H1 (cell line): ENCODE data around the gene FGF1.

Experiments used
- CEBPB ChIP-seq: IDR thresholded peaks from 2 replicates; pipeline ENCODE4 v1.6.1; 2012; ENCODE audit warnings: low read depth, low read length
- CREB1 ChIP-seq: IDR thresholded peaks from 2 replicates; pipeline ENCODE4 v1.6.1; 2012; ENCODE audit warnings: inconsistent platforms
- EZH2 ChIP-seq: fragments of 200-600 bp; sonication (generic); IDR thresholded peaks from 2 replicates; pipeline ENCODE4 v1.7.1; 2012; ENCODE audit warnings: low read depth, mild to moderate bottlenecking, moderate library complexity, low read length, inconsistent platforms; ENCODE audit not compliant: severe bottlenecking
- GABPA ChIP-seq: IDR thresholded peaks from 2 replicates; pipeline ENCODE4 v1.6.1; 2011; ENCODE audit warnings: mild to moderate bottlenecking, low read length, moderate library complexity, borderline replicate concordance; ENCODE audit not compliant: insufficient read depth
- GTF2F1 ChIP-seq: IDR thresholded peaks from 2 replicates; pipeline ENCODE4 v1.6.1; 2012; ENCODE audit warnings: low read depth, low read length, improper control_type of control experiment, borderline replicate concordance
- POLR2A ChIP-seq, 2 experiments: IDR thresholded peaks; 1 replicate in 1 of 2; 2 replicates in 1 of 2; pipeline ENCODE4 v1.6.1; 2011; ENCODE audit warnings: low read depth in 2 of 2, low read length in 2 of 2, mild to moderate bottlenecking in 2 of 2; ENCODE audit errors: control extremely low read depth in 1 of 2
- POLR2AphosphoS5 ChIP-seq: IDR thresholded peaks from 2 replicates; pipeline ENCODE4 v1.6.1; 2011; ENCODE audit warnings: low read depth, low read length
- SIN3A ChIP-seq, 2 experiments: IDR thresholded peaks in 1 of 2; conservative IDR thresholded peaks in 1 of 2; 2 replicates each; pipeline ENCODE4 v1.6.1; 2011 to 2012; ENCODE audit warnings: low read length in 2 of 2, improper control_type of control experiment in 1 of 2, low read depth in 1 of 2, mild to moderate bottlenecking in 1 of 2
- TAF1 ChIP-seq: IDR thresholded peaks from 2 replicates; pipeline ENCODE4 v1.6.1; 2011; ENCODE audit warnings: mild to moderate bottlenecking, low read depth, low read length
- TCF12 ChIP-seq: IDR thresholded peaks from 2 replicates; pipeline ENCODE4 v1.6.1; 2011; ENCODE audit warnings: low read depth, mild to moderate bottlenecking, low read length
- TF ChIP-seq, protein P1 (sequence below), 3 experiments: IDR thresholded peaks; 1 replicate in 2 of 3; 2 replicates in 1 of 3; pipeline versions ENCODE4 v1.5.1 to v1.6.1; 2011; ENCODE audit warnings: low read length in 3 of 3, mild to moderate bottlenecking in 3 of 3, inconsistent platforms in 2 of 3, low read depth in 1 of 3, moderate library complexity in 1 of 3; ENCODE audit not compliant: insufficient read depth in 1 of 3; ENCODE audit errors: control extremely low read depth in 1 of 3

DNA sequence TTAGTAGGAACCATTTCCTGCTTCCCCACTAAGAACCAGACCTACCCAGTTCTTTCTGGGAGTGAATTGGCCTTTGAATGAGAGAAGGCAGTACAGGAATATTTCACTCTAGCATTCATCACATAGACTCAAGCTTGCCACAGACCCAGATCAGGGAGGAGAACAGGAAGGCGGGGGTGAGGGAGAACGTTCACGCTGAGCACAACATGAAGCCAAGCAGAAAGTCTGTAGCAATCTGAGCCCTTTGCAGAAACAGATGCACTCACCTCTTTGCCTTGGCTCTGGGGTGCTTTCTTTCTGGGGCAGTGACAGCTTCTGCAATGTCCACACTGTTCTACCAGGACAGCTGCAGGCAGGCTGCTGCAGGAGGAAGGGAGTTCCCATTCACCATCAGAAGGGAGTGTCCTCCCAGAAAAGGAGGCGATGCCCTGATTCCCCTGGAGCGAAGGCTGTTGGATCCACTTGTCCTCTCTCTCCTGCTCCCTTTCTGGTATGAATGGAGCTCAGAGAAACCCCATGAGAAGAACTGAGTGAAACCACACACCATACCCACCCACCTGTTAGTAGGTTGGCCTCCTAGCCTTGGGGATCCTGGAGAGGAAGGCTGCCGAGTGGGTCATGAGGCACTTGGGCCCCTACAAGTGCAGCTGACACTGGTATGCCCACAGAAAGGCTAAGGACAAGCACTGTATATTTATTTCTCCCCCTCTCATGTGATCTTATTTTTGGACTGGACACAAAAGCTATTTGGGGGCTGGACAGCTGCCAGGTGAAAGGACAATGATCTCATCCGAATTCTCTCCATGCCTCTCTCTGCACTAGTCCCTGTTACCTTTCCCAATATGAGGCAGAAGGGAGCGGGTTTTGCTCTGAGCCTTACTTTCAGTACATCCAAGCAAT lies 11.7 kb upstream of the FGF1 start:
- TF ChIP-seq, protein P1, sequence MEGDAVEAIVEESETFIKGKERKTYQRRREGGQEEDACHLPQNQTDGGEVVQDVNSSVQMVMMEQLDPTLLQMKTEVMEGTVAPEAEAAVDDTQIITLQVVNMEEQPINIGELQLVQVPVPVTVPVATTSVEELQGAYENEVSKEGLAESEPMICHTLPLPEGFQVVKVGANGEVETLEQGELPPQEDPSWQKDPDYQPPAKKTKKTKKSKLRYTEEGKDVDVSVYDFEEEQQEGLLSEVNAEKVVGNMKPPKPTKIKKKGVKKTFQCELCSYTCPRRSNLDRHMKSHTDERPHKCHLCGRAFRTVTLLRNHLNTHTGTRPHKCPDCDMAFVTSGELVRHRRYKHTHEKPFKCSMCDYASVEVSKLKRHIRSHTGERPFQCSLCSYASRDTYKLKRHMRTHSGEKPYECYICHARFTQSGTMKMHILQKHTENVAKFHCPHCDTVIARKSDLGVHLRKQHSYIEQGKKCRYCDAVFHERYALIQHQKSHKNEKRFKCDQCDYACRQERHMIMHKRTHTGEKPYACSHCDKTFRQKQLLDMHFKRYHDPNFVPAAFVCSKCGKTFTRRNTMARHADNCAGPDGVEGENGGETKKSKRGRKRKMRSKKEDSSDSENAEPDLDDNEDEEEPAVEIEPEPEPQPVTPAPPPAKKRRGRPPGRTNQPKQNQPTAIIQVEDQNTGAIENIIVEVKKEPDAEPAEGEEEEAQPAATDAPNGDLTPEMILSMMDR (IDR thresholded peaks at IDR 0.05; ENCODE audit: control extremely low read depth in 1 of 3, insufficient read depth in 1 of 3, low read depth in 1 of 3, low read length in 3 of 3), result no peak
- TF ChIP-seq TAF1 (no peak), SIN3A (conservative IDR thresholded peaks at IDR 0.05 in 1 of 2, IDR thresholded peaks at IDR 0.05 in 1 of 2; ENCODE audit: low read depth in 1 of 2, low read length in 2 of 2) (no peak), GABPA (no peak), CEBPB (no peak), POLR2AphosphoS5 (no peak), CREB1 (no peak), GTF2F1 (no peak), POLR2A (IDR thresholded peaks at IDR 0.05; ENCODE audit: control extremely low read depth in 1 of 2, low read depth in 2 of 2, low read length in 2 of 2) (no peak), TCF12 (no peak), EZH2 (no peak)
